Heart left ventricle (tissue), 16 donors: Measurements from ENCODE around the gene WFDC1. TPM values are rescaled to one million over a fixed set of nuclear protein-coding genes. Genes with fewer than 3 reads are reported as not detected.

ENCODE experiments used
- ATAC-seq, 4 donors: fragments of 200-7000 bp; cut with Tn5 transposase; one replicate each; pipeline ENCODE4 v1.9.1; 2020 to 2022; ENCODE audit warnings: moderate library complexity in 4 of 4, mild to moderate bottlenecking in 3 of 4, moderate number of reproducible peaks in 1 of 4
- DNase-seq, 5 donors: peaks; one replicate each; pipeline ENCODE4 v3.0.0-alpha.2; 2020
- H3K27ac ChIP-seq, 12 donors: fragments of 200-600 bp; sonication (generic) in 4 of 12; one replicate each; pipeline versions ENCODE4 v1.5.0 to v1.8.0; 2016 to 2022; ENCODE audit warnings: mild to moderate bottlenecking in 2 of 12
- H3K27me3 ChIP-seq, 9 donors: fragments of 200-600 bp; sonication (generic) in 2 of 9; one replicate each; pipeline versions ENCODE4 v1.5.1 to v1.8.0; 2016 to 2022; ENCODE audit warnings: mild to moderate bottlenecking in 3 of 9
- H3K36me3 ChIP-seq, 9 donors: fragments of 200-600 bp; sonication (generic) in 2 of 9; one replicate each; pipeline versions ENCODE4 v1.5.0 to v1.8.0; 2018 to 2022; ENCODE audit warnings: mild to moderate bottlenecking in 2 of 9
- H3K4me1 ChIP-seq, 12 donors: fragments of 200-600 bp; sonication (generic) in 4 of 12; one replicate each; pipeline versions ENCODE4 v1.5.0 to v1.8.0; 2016 to 2022; ENCODE audit warnings: mild to moderate bottlenecking in 3 of 12
- H3K4me3 ChIP-seq, 12 donors: fragments of 200-600 bp; sonication (generic) in 4 of 12; one replicate each; pipeline versions ENCODE4 v1.5.0 to v1.8.0; 2017 to 2022; ENCODE audit warnings: mild to moderate bottlenecking in 9 of 12, moderate library complexity in 4 of 12
- H3K9me3 ChIP-seq, 12 donors: fragments of 200-600 bp; sonication (generic) in 4 of 12; one replicate each; pipeline versions ENCODE4 v1.5.0 to v1.8.0; 2016 to 2022; ENCODE audit warnings: mild to moderate bottlenecking in 1 of 12
- CTCF ChIP-seq, 12 donors: fragments of 200-600 bp; sonication (generic) in 4 of 12; IDR thresholded peaks; one replicate each; pipeline versions ENCODE4 v1.5.0 to v1.8.0; 2018 to 2022; ENCODE audit warnings: antibody characterized with exemption in 12 of 12, mild to moderate bottlenecking in 5 of 12
- POLR2A ChIP-seq, 2 donors: fragments of 450-650 bp; IDR thresholded peaks; one replicate each; pipeline ENCODE4 v1.6.1; 2017; ENCODE audit warnings: antibody characterized with exemption in 2 of 2, mild to moderate bottlenecking in 2 of 2, moderate library complexity in 2 of 2
- WGBS, 4 donors: extraction: QIAGEN DNeasy Blood & Tissue Kit in 2 of 4; methylation state at CpG; one replicate each; pipeline versions ENCODE4 v1.1.5 to v1.1.7; 2013 to 2018; 5-methylcytosine and 5-hydroxymethylcytosine counted together
- intact Hi-C, 10 donors: fragments of 100-400 bp; cut with DNase I; formaldehyde crosslinking; loops; one replicate each; pipeline versions ENCODE4 v1.11.1 to v1.14.2; 2022
- polyA plus RNA-seq, 2 donors: library from polyadenylated mRNA; stranded (reverse); fragments of 200-250 nt; gene quantifications; one replicate each; pipeline ENCODE4 v1.2.3, GENCODE V29; 2013
- total RNA-seq, 9 donors: library from RNA; depleted of rRNA in 2 of 9; stranded (reverse); fragments of >200 nt in 2 of 9; fragmentation: NEBNext Ultra II Directional in 3 of 9; extraction: Animal tissue kit (Norgen Biotek cat#: 25700) in 3 of 9; gene quantifications; one replicate each; pipeline versions ENCODE4 v1.1.0 to v1.2.4, GENCODE V29; 2016 to 2023
- donor health status: ischemic (EF 13 %, LVEDD 7.1; RV severe dilation, severe dysfunction).
- donor health status: healthy with polysubstance abuse.
- donor health status: DM: no; HTN: yes; CAD: no.
- donor health status: DM: no; HTN: no; CAD: no.
- donor health status: ischemic (EF 25% LVEDD 6.9; RV normal size, moderate dysfunction).
- donor health status: ischemic (EF 25% LVEDD 5.7; RV mildly dilated, moderate dysfunction).
- donor health status: healthy.
- donor health status: DM: yes; HTN: yes; CAD: no.
- donor health status: ischemic (EF 35%, LVEDD 5.7; RV mildly dilated, moderate dysfunction).
- donor health status: nonischemic (EF 11% LVEDD 7.7; RV severe dilation, severe dysfunction).
- donor health status: DM: yes; HTN: yes; CAD: no.
- donor health status: PGD.
- donor health status: ischemic (EF 29% LVEDD 5.4; RV normal size, mild dysfunction).
- donor health status: nonischemic (EF 23%, LVEDD 6.1; RV moderate dilation, normal function).

The WFDC1 gene
- total and polyA plus RNA-seq, 11 donors: 0.50 to 5.4 (median 1.6) TPM

- Histone ChIP-seq H3K27me3 (peaks cover 0 to 7% (median 0%) of the 10 kb centered on the region in 9 donors), H3K4me1 (peaks cover 0 to 4% (median 0%) of the 10 kb centered on the region in 12 donors), H3K9me3 (no peaks in the 10 kb centered on the region), H3K4me3 (no peak overlapping the region), H3K36me3 (no peaks in the 10 kb centered on the region), H3K27ac (no peak overlapping the region)
- TF ChIP-seq POLR2A (IDR thresholded peaks at IDR 0.05): no peak
- no peak for TF ChIP-seq CTCF (IDR thresholded peaks at IDR 0.05)
- ATAC-seq (no peak), DNase-seq (no peak)
- intact Hi-C loops: no loop called here
- 74 to 87% (median 84%) methylated on average over 13 of the region's 13 CpGs for WGBS, 4 donors
Measured at GRCh38 chr16:84378567-84378966, 83.9 kb downstream of the WFDC1 start.

- Histone ChIP-seq H3K27me3 (peaks cover 0 to 7% (median 0%) of the 10 kb centered on the region in 9 donors), H3K36me3 (no peaks in the 10 kb centered on the region), H3K4me1 (peaks cover 0 to 4% (median 0%) of the 10 kb centered on the region in 12 donors), H3K27ac (no peak overlapping the region), H3K9me3 (peaks cover 0 to 4% (median 1%) of the 10 kb centered on the region in 12 donors), H3K4me3 (no peak overlapping the region)
- DNase-seq (no peak), ATAC-seq (no peak)
- TF ChIP-seq POLR2A (IDR thresholded peaks at IDR 0.05) (no peak), CTCF (IDR thresholded peaks at IDR 0.05) (no peak)
- WGBS, 4 donors: 56 to 59% (median 57%) methylated on average over 8 to 11 of the region's 11 CpGs
- intact Hi-C loops: no loop called here
Measured at GRCh38 chr16:84379008-84379708, 84.5 kb downstream of the WFDC1 start.

Other genes starting within 250 kb of the WFDC1 start
- gene MBTPS1, start 177.9 kb upstream of the WFDC1 start, total RNA-seq: 10 to 100 TPM; 57.3 to 91.4 (median 68.6) TPM
- gene MBTPS1, start 177.9 kb upstream of the WFDC1 start, polyA plus RNA-seq: 10 to 100 TPM; 37.2 to 54.2 TPM
- 10 to 100 TPM; 15.8 to 46.8 (median 23.4) TPM for gene HSDL1, start 149.7 kb upstream of the WFDC1 start, total RNA-seq
- 10 to 100 TPM; 12.8 to 16.1 TPM for gene HSDL1, start 149.7 kb upstream of the WFDC1 start, polyA plus RNA-seq
- under 1 TPM in 3 of 9 donors, not detected in 6; 0.20 to 0.32 (median 0.25) TPM for gene DNAAF1, start 149.6 kb upstream of the WFDC1 start, total RNA-seq
- under 1 TPM; 0.15 to 0.38 TPM for gene DNAAF1, start 149.6 kb upstream of the WFDC1 start, polyA plus RNA-seq
- 10 to 100 TPM; 16.3 to 24.3 (median 21.8) TPM for gene TAF1C, start 107.8 kb upstream of the WFDC1 start, total RNA-seq
- gene TAF1C, start 107.8 kb upstream of the WFDC1 start, polyA plus RNA-seq: 10 to 100 TPM; 22.6 to 34.4 TPM
- 1 to 10 TPM in 2 of 9 donors, under 1 TPM in 4, not detected in 3; 0.21 to 1.3 (median 0.58) TPM for gene ADAD2, start 103.7 kb upstream of the WFDC1 start, total RNA-seq
- gene ADAD2, start 103.7 kb upstream of the WFDC1 start, polyA plus RNA-seq: 1 to 10 TPM in 1 of 2 donors, under 1 TPM in 1; 0.36 to 1.2 TPM
- not detected for gene KCNG4, start 54.9 kb upstream of the WFDC1 start, total RNA-seq
- gene KCNG4, start 54.9 kb upstream of the WFDC1 start, polyA plus RNA-seq: not detected
- gene ATP2C2, start 73.7 kb downstream of the WFDC1 start, total RNA-seq: not detected
- under 1 TPM in 1 of 2 donors, not detected in 1; 0.17 TPM for gene ATP2C2, start 73.7 kb downstream of the WFDC1 start, polyA plus RNA-seq
- gene MEAK7, start 209.8 kb downstream of the WFDC1 start, total RNA-seq: 10 to 100 TPM in 1 of 9 donors, 1 to 10 TPM in 8; 4.0 to 13.2 (median 5.5) TPM
- gene MEAK7, start 209.8 kb downstream of the WFDC1 start, polyA plus RNA-seq: 1 to 10 TPM; 2.2 to 4.0 TPM